ENCODE measurements around the gene PCDHA11.
"Not testable (repeated sequence)": the region's sequence is repeated elsewhere in the genome, so short reads cannot be mapped to it uniquely, and the experiment has no call there.

The PCDHA11 gene

DNA sequence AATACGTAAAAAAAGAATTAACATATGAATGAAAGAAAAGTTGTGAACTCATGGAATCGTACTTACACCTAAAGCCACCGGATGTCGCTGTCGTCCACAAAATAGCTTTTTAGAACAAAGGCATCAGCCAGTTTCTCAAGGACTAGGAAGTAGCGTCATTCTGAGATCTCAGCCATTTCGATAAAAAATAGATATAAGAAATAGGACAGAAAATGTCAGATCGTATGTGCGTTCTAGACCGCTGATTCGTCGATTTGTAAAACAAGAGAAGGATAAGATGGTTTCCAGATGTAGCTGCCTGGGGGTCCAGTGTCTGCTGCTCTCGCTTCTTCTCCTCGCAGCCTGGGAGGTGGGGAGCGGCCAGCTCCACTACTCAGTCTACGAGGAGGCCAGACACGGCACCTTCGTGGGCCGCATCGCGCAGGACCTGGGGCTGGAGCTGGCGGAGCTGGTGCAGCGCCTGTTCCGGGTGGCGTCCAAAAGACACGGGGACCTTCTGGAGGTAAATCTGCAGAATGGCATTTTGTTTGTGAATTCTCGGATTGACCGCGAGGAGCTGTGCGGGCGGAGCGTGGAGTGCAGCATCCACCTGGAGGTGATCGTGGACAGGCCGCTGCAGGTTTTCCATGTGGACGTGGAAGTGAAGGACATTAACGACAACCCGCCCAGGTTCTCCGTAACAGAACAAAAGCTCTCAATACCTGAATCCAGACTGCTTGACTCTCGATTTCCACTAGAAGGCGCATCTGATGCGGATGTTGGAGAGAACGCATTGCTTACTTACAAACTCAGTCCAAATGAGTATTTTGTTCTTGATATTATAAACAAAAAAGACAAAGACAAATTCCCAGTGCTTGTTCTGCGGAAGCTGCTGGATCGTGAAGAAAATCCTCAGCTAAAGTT is 12.7 kb upstream of the PCDHA11 start, which contains the start of gene PCDHA10:
Gene PCDHA10, plus strand, starts transcription at position 126 of the 903 bp plus-strand sequence. Its CDS starts 152 bp downstream, at position 278.
- no peak within 1 kb of the TSS for H3K27ac ChIP-seq
- peaks cover 26% of the 10 kb centered on the region for H3K9me3 ChIP-seq
- no peaks in the 10 kb centered on the region for H3K27me3 ChIP-seq
- H3K4me2 ChIP-seq, result no peak within 1 kb of the TSS
- H3K36me3 ChIP-seq, result no peaks in the 10 kb centered on the region
- H3K4me3 ChIP-seq, result no peak within 1 kb of the TSS
- no peaks in the 10 kb centered on the region for H3K4me1 ChIP-seq
- TF ChIP-seq Cebpa-rat (IDR thresholded peaks at IDR 0.05), result no peak
- H4K20me1 ChIP-seq, result no peaks in the 10 kb centered on the region
- H3K9ac ChIP-seq, result no peak within 1 kb of the TSS

DNA sequence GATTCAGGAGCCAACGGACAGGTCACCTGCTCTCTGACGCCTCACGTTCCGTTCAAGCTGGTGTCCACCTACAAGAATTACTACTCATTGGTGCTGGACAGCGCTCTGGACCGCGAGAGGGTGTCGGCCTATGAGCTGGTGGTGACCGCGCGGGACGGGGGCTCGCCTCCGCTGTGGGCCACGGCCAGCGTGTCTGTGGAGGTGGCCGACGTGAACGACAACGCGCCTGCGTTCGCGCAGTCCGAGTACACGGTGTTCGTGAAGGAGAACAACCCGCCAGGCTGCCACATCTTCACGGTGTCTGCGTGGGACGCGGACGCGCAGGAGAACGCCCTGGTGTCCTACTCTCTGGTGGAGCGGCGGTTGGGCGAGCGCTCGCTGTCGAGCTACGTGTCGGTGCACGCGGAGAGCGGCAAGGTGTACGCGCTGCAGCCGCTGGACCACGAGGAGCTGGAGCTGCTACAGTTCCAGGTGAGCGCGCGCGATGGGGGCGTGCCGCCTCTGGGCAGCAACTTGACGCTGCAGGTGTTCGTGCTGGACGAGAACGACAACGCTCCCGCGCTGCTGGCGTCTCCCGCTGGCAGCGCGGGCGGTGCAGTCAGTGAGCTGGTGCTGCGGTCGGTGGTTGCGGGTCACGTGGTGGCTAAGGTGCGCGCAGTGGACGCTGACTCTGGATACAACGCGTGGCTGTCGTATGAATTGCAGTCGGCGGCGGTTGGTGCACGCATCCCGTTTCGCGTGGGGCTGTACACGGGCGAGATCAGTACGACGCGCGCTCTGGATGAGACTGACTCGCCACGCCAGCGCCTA is 11.4 kb upstream of the PCDHA11 start:
- no peak overlapping the region for H3K4me2 ChIP-seq
- no peak for TF ChIP-seq Cebpa-rat (IDR thresholded peaks at IDR 0.05)
- H3K4me3 ChIP-seq, result no peak overlapping the region
- H3K4me1 ChIP-seq, result no peaks in the 10 kb centered on the region
- no peak overlapping the region for H3K27ac ChIP-seq
- H3K9ac ChIP-seq, result no peak overlapping the region
- H4K20me1 ChIP-seq, result no peaks in the 10 kb centered on the region
- no peaks in the 10 kb centered on the region for H3K36me3 ChIP-seq
- H3K9me3 ChIP-seq, result peaks cover 39% of the 10 kb centered on the region
- no peaks in the 10 kb centered on the region for H3K27me3 ChIP-seq

DNA sequence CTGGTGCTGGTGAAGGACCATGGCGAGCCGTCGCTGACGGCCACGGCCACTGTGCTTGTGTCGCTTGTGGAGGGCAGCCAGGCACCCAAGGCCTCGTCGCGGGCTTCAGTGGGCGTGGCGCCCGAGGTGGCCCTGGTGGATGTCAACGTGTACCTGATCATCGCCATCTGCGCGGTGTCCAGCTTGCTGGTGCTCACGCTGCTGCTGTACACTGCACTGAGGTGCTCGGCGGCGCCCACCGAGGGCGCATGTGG is 10.8 kb upstream of the PCDHA11 start:
- H4K20me1 ChIP-seq, result no peaks in the 10 kb centered on the region
- peaks cover 45% of the 10 kb centered on the region for H3K9me3 ChIP-seq
- TF ChIP-seq Cebpa-rat (IDR thresholded peaks at IDR 0.05), result no peak
- H3K36me3 ChIP-seq, result no peaks in the 10 kb centered on the region
- H3K9ac ChIP-seq, result no peak overlapping the region
- H3K27me3 ChIP-seq, result no peaks in the 10 kb centered on the region
- no peaks in the 10 kb centered on the region for H3K4me1 ChIP-seq
- H3K4me3 ChIP-seq, result no peak overlapping the region
- H3K27ac ChIP-seq, result no peak overlapping the region
- no peak overlapping the region for H3K4me2 ChIP-seq

DNA sequence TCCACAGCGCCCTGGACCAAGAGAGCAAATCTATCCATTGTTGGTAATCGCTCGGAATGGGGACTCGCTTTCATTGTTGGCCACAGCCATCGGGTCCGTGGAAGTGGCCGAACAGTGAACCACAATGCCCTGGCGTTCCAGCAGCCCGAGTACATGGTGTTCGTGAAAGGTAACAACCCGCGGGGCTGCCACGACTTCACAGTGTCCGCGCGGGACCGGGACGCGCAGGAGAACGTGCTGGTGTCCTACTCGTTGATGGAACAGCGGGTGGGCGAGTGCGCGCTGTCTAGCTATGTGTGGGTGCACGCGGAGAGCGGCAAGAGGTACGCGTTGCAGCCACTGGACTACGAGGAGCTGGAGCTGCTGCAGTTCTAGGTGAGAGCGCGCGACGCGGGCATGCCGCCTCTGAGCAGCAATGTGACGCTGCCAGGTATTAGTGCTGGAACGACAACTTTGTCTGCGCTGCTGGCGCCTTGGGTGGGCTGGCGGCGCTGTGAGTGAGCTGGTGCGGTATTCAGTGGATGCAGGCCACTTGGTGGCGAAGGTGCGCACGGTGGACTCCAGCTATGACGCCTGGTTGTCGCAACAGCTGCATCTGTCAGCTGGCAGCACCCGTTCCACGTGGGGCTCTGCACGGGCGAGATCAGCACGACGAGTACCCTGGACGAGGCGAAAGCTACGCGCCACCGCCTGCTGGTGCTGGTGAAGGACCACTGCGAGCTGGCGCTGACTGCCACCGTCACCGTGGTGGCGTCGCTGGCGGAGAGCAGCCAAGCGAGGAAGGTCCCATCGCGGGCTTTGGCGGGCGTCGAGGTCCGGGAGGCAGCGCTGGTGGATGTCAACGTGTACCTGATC is 6.1 kb upstream of the PCDHA11 start:
- Histone ChIP-seq H3K4me2 (no peak overlapping the region), H3K27ac (no peak overlapping the region), H3K4me1 (no peaks in the 10 kb centered on the region), H3K9me3 (peaks cover 33% of the 10 kb centered on the region), H3K27me3 (no peaks in the 10 kb centered on the region), H3K4me3 (no peak overlapping the region), H3K9ac (no peak overlapping the region), H3K36me3 (no peaks in the 10 kb centered on the region), H4K20me1 (no peaks in the 10 kb centered on the region)
- TF ChIP-seq Cebpa-rat (IDR thresholded peaks at IDR 0.05), result no peak

DNA sequence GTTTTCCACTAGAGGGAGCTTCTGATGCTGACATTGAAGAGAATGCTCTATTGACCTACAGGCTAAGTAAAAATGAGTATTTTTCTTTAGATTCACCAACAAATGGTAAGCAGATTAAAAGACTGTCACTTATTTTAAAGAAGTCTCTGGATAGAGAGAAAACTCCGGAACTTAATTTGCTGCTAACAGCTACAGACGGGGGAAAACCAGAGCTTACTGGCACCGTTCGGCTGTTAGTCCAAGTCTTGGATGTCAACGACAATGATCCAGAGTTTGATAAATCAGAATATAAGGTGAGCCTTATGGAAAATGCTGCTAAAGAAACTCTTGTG is 764 bp downstream of the PCDHA11 start:
- Histone ChIP-seq H3K4me3 (no peak overlapping the region), H3K36me3 (no peaks in the 10 kb centered on the region), H3K27ac (no peak overlapping the region), H4K20me1 (no peaks in the 10 kb centered on the region), H3K4me1 (no peaks in the 10 kb centered on the region), H3K9ac (no peak overlapping the region), H3K4me2 (no peak overlapping the region), H3K9me3 (peaks cover 29% of the 10 kb centered on the region), H3K27me3 (no peaks in the 10 kb centered on the region)
- no peak for TF ChIP-seq Cebpa-rat (IDR thresholded peaks at IDR 0.05)

DNA sequence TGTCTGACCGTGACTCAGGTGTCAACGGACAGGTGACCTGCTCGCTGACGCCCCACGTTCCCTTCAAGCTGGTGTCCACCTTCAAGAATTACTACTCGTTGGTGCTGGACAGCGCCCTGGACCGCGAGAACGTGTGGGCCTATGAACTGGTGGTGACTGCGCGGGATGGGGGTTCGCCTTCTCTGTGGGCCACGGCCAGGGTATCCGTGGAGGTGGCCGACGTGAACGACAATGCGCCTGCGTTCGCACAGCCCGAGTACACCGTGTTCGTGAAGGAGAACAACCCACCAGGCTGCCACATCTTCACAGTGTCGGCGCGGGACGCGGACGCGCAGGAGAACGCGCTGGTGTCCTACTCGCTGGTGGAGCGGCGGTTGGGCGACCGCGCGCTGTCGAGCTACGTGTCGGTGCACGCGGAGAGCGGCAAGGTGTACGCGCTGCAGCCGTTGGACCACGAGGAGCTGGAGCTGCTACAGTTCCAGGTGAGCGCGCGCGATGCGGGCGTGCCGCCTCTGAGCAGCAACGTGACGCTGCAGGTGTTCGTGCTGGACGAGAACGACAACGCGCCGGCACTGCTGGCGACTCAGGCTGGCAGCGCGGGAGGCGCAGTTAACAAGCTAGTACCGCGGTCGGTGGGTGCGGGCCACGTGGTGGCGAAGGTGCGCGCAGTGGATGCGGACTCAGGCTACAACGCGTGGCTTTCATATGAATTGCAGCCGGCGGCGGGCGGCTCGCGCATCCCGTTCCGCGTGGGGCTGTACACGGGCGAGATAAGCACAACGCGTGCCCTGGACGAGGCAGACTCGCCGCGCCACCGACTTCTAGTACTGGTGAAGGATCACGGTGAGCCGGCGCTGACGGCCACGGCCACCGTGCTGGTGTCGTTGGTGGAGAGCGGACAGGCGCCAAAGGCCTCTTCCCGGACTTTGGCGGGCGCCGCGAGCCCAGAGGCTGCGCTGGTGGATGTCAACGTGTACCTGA is 1.8 kb downstream of the PCDHA11 start:
- no peaks in the 10 kb centered on the region for H3K27me3 ChIP-seq
- no peaks in the 10 kb centered on the region for H3K4me1 ChIP-seq
- TF ChIP-seq Cebpa-rat (IDR thresholded peaks at IDR 0.05), result no peak
- H3K4me2 ChIP-seq, result no peak overlapping the region
- peaks cover 34% of the 10 kb centered on the region for H3K9me3 ChIP-seq
- H3K36me3 ChIP-seq, result no peaks in the 10 kb centered on the region
- no peaks in the 10 kb centered on the region for H4K20me1 ChIP-seq
- no peak overlapping the region for H3K4me3 ChIP-seq
- H3K27ac ChIP-seq, result no peak overlapping the region
- no peak overlapping the region for H3K9ac ChIP-seq

DNA sequence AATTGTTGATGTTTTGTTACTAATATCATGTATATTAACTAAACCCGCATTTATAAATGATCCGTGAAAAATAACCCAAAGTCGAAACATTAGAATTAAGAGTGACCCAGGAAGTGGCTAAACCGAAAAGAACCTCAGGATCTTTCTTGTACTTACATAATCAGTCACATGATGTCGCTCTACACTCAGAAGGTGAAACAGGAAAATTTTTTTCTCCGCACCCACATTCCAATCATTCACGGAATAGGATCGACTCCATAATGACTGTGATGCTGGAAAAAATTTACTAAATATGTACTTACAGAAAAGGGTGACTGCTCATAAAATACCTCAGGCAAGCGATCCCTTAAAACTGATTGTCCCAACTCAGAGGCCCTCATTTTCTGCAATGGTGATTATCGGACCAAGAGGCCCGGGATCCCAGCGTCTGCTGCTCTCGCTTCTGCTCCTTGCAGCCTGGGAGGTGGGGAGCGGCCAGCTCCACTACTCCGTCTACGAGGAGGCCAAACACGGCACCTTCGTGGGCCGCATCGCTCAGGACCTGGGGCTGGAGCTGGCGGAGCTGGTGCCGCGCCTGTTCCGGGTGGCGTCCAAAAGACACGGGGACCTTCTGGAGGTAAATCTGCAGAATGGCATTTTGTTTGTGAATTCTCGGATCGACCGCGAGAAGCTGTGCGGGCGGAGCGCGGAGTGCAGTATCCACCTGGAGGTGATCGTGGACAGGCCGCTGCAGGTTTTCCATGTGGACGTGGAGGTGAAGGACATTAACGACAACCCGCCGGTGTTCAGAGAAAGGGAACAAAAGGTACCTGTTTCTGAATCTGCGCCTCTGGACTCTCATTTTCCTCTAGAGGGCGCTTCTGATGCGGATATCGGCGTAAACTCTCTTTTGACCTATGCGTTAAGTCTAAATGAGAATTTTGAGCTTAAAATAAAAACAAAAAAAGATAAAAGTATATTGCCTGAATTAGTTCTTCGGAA is 6.6 kb downstream of the PCDHA11 start, which contains the start of gene PCDHA12:
Gene PCDHA12, plus strand, starts transcription at position 224 of the 981 bp plus-strand sequence. Its CDS starts 165 bp downstream, at position 389.
- peaks cover 40% of the 10 kb centered on the region for H3K9me3 ChIP-seq
- no peak within 1 kb of the TSS for H3K4me3 ChIP-seq
- H3K27me3 ChIP-seq, result no peaks in the 10 kb centered on the region
- H3K4me2 ChIP-seq, result no peak within 1 kb of the TSS
- H3K27ac ChIP-seq, result no peak within 1 kb of the TSS
- no peaks in the 10 kb centered on the region for H4K20me1 ChIP-seq
- no peaks in the 10 kb centered on the region for H3K4me1 ChIP-seq
- no peak for TF ChIP-seq Cebpa-rat (IDR thresholded peaks at IDR 0.05)
- H3K36me3 ChIP-seq, result no peaks in the 10 kb centered on the region
- no peak within 1 kb of the TSS for H3K9ac ChIP-seq

DNA sequence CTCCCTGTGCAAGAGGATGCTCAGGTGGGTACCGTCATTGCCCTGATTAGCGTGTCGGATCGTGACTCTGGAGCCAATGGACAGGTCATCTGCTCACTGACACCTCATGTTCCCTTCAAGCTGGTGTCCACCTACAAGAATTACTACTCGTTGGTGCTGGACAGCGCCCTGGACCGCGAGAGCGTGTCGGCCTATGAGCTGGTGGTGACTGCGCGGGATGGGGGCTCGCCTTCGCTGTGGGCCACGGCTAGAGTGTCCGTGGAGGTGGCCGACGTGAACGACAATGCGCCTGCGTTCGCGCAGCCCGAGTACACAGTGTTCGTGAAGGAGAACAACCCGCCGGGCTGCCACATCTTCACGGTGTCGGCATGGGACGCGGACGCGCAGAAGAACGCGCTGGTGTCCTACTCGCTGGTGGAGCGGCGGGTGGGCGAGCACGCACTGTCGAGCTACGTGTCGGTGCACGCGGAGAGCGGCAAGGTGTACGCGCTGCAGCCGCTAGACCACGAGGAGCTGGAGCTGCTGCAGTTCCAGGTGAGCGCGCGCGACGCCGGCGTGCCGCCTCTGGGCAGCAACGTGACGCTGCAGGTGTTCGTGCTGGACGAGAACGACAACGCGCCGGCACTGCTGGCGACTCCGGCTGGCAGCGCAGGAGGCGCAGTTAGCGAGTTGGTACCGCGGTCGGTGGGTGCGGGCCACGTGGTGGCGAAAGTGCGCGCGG is 7.9 kb downstream of the PCDHA11 start:
- H3K4me3 ChIP-seq, H3K27ac ChIP-seq, H3K4me2 ChIP-seq, H3K27me3 ChIP-seq, H3K9ac ChIP-seq, H3K36me3 ChIP-seq, H3K4me1 ChIP-seq, H4K20me1 ChIP-seq: not testable (repeated sequence)
- H3K9me3 ChIP-seq, result peaks cover 31% of the 10 kb centered on the region
